ENCODE data around the gene SPTLC2. TPM values are rescaled to one million over a fixed set of nuclear protein-coding genes. Genes with fewer than 3 reads are reported as not detected.
"Not testable (repeated sequence)": the region's sequence is repeated elsewhere in the genome, so short reads cannot be mapped to it uniquely, and the experiment has no call there.

Gene SPTLC2
- total RNA-seq: 67.6 and 149 TPM in 2 replicates

DNA sequence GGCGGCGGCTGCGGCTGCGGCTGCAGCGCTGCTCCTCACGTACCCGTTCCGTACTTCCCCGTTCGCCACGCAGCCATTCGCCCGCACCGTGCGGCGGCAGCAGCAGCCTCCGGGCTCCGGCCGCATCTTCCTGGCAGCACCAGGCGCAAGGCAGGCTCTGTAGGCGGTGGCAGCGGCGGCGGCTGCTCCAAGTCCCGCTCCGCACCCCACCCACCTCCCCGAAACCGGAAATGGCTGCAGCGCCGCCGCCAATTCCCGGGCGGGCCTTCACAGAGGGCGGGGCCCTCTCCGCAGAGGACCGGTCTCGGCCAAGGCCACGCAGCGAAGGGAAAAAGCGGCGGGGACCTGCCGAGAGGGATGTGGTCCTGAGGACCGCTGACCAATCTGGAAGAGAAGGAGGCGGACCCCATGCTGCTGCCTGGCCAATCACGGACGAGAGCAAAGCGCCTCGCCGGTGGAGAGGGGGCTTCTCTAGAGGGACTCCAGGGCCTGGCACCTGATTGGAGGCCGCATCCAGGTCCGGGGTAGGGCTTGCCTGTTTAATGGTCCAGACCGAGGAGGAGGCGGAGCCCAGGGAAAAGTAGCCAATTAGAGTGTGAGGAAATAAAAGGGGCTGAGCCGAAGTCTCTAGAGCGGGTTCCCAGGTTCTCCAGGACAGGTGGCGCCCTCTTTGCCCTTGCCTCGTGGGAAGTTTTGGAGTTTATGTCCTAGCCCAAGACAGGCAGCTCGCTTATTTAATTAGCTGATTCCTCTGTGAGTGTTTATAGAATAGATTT is at the start of gene SPTLC2:
SPTLC2 (minus strand) TSS at position 184 of the 776 bp plus-strand sequence; CDS start at position 126, 58 bp downstream.
- peak; percentile 98 for DNase-seq (ENCODE audit: low read depth)

DNA sequence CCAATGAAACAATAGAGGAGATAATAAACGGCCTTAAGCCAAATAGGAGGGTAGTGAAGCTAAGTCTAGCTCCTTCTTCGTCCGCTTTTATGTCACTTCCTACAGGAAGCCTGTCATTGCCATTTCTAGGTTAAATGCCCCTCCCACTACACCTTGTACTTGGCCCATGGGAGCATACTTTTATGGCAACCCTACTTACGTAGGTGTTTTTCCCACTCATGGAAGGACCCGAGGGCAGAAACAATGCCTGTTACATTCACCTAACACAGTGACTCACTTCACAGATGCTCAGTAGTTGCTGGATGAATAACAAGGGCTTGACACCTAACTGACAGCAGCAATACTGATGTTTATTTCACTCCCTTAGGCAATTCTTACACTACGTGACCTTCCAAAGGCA is 46.9 kb upstream of the SPTLC2 start:
- peak; percentile 92 for DNase-seq (ENCODE audit: low read depth)

GRCh38 chr14:77661562-77661961 is 45.1 kb upstream of the SPTLC2 start:
- not testable (repeated sequence) for DNase-seq (ENCODE audit: low read depth)

DNA sequence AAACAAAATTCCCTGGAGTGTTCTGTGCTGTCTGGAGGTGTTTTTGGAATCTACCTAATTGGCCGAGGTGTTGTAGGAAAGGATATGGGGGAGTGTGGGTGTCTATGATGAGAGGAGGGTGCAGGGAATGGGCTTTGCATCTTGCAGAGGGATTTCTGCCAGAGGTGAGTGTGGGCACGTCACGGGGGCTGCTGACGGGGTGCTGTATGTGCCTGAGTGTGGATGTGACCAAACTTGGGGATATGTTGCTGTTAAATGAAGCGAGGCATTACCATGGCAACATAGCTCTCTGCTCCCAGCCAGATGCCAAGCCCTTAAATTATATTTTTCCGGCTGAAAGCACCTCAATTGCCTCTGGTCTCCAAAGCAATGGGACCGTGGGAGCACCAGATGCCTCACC is 44.3 kb upstream of the SPTLC2 start:
- peak; percentile 76 for DNase-seq (ENCODE audit: low read depth)

DNA sequence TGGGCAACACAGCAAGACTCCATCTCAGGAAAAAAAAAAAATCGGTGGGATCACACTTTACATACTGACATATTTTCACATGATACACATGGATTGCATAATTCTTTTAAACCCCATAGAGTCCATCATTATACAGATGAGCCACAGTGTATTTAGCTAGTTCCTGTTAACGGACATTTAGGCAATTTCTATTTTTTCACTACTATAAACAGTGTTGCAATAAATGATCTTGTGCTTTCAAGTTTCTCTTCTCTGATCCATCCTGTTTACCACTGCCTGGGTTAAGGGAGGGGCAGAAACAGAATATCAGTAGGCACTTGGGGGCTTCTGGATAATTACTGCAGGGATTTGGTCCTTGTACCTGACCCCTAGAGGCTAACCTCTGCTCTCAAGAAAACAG is 43.4 kb upstream of the SPTLC2 start:
- DNase-seq (ENCODE audit: low read depth): no peak

GRCh38 chr14:77657280-77657679 is 40.8 kb upstream of the SPTLC2 start:
- DNase-seq (ENCODE audit: low read depth): no peak

- no peak for DNase-seq (ENCODE audit: low read depth)
These were observed 37.6 kb upstream of the SPTLC2 start for GRCh38 chr14:77654001-77654441.

DNA sequence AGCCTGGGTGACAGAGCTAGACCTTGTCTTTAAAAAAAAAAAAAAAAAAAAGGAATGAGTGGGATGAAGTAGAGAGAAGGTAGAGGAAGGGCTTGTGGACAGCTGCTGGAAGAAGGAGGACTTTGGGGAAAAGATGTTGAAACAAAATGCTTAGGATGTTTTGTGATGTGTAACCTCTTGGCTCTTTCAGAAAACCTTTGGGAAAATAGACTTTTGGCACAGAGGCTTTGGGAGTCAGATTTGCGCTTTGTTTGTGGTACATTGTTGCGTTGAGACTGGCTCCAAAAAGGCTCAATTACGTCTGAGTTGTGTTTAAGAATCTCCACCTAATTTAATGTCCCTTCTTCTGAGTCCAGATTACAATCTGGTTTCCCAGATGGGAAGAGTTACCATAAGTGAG is 32.9 kb upstream of the SPTLC2 start:
- DNase-seq (ENCODE audit: low read depth): no peak

- no peak for DNase-seq (ENCODE audit: low read depth)
These were observed 32.2 kb upstream of the SPTLC2 start for GRCh38 chr14:77648520-77649200.

GRCh38 chr14:77647853-77648252 is 31.4 kb upstream of the SPTLC2 start:
- no peak for DNase-seq (ENCODE audit: low read depth)

- no peak for DNase-seq (ENCODE audit: low read depth)
These were observed 30.5 kb upstream of the SPTLC2 start for GRCh38 chr14:77646907-77647306.

DNA sequence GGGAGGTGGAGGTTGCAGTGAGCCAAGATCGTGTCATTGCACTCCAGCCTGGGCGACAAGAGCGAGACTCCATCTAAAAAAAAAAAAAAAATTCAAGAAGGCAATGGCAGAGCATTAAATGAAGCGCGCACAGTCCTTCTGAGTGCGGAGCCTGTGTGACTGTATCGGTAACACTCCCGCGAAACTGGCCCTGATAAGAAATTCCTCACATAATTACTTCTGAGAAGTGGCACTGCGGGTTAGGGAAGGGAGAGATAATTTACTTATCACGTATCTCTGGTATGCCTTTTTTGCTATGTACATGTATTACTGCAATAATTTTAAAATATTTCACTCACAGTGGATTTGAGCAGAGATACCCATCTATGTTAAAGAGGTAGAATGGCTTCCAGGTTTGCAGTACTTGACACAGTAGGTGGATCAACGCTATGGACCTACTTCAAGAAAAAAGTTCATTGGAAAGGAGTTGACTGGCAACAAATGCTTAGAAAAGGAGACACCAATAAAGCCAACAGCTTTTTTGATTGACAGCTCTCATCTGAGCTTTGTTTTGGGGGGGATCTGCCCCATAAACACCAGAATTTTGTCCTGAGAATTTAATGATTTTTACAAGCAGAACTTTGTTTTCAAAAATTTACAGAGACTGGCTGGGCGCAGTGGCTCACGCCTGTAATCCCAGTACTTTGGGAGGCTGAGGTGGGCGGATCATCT is 29.2 kb upstream of the SPTLC2 start:
- DNase-seq (ENCODE audit: low read depth): no peak

DNA sequence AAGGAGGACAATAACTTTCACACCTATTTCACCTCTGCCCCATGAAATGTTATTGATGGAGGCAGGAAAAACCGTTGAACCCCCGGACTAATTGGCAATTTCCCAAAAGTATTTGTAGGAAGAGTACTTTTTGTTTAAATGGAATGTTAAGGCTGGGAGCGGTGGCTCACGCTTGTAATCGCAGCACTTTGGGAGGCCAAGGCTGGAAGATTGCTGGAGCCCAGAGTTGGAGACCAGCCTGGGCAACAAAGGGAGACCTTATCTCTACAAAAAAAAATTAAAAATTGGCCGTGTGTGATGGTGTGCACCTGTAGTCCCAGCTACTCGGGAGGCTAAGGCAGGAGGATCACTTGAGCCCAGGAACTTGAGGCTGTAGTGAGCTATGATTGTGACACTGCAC is 26.0 kb upstream of the SPTLC2 start:
- DNase-seq (ENCODE audit: low read depth): no peak

- peak; percentile 29 for DNase-seq (ENCODE audit: low read depth)
These were observed 25.3 kb upstream of the SPTLC2 start for GRCh38 chr14:77641534-77642341.

GRCh38 chr14:77640756-77641533 is 24.5 kb upstream of the SPTLC2 start:
- DNase-seq (ENCODE audit: low read depth): peak; percentile 23

DNA sequence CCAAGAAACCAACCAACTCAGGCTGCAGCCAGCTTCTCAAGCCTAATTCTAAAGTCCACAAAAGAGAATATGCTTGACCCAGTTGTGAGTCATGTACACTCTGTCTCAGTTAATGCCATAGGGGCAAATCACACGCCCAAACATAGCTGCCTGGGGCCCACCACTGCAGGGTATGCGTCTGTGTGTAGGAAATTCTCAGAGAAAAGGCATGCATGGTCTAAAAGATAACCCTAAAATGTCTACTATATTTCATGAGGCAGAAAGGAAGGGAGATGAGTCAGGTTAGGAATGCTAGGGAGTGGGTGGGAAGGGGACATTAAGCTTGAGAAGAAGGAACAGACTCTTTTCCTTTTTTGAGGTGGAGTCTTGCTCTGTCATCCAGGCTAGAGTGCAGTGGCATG is 22.3 kb upstream of the SPTLC2 start:
- DNase-seq (ENCODE audit: low read depth): peak; percentile 68

GRCh38 chr14:77635869-77636268 is 19.4 kb upstream of the SPTLC2 start:
- DNase-seq (ENCODE audit: low read depth): not testable (repeated sequence)

DNA sequence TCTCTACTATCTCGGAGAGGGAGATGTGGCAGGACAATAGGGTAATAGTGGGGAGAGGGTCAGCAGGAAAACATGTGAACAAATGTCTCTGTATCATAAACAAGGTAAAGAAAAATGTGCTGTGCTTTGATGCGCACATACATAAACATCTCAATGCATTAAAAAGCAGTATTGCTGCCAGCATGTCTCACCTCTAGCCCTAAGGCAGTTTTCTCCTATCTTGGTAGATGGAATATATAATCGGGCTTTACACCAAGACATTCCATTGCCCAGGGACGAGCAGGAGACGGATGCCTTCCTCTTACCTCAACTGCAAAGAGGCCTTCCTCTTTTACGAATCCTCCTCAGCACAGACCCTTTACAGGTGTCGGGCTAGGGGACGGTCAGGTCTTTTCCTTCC is 19.0 kb upstream of the SPTLC2 start:
- DNase-seq (ENCODE audit: low read depth): not testable (repeated sequence)

GRCh38 chr14:77630111-77630510 is 13.7 kb upstream of the SPTLC2 start:
- DNase-seq (ENCODE audit: low read depth): no peak

GRCh38 chr14:77625360-77625759 is 8.9 kb upstream of the SPTLC2 start:
- no peak for DNase-seq (ENCODE audit: low read depth)

DNA sequence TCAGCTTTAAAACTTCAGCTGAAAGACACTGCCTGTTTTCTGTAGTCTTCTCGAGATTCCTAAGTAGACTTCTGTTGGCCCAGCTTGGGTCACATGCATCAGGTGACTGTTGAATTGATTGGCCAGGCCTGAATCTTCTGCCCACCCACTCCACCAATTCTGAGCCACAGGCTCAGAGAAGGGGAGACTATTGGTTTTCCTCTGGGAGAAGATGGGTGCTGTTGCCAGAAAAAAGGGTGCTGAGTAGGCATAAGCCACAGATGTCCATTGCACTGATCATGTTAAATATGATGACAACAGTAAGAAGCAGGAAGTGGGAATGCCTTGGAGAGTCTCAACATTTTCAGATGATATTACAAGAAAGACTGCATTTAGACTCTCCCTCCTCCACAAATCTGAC is 6.8 kb upstream of the SPTLC2 start:
- DNase-seq (ENCODE audit: low read depth): no peak
